ENCODE results near the gene LSM11.

DNA sequence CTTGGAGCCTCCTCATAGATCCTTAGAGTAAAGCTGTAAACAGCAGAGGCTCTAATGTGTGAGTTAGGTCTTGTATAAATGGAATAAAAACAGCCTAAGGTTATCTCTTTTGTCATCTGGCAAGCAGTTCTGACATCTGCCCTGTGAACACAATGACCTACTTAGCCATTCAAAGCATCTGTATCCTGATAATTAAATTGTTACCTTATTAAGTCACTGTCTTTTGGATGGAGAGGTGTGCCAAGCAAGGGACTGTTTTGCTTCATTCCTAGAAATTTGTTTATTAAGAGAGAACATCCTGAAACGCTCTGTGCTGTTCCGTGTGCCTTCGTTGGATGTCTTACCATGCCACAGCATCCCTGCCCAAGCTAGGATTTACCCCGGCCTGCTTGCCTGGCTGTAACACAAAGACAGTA is 1.5 kb downstream of the LSM11 start:
- TF ChIP-seq CTCF (IDR thresholded peaks at IDR 0.05): no peak
- TF ChIP-seq REST (IDR thresholded peaks at IDR 0.05; ENCODE audit: insufficient read depth in 1 of 2, low read depth in 2 of 2, low read length in 1 of 2): no peak
- TF ChIP-seq POLR2AphosphoS5 (IDR thresholded peaks at IDR 0.05; ENCODE audit: low read depth, low read length): no peak
- no peak for TF ChIP-seq TCF7L2 (IDR thresholded peaks at IDR 0.05; ENCODE audit: low read depth, low read length)
- no peak for TF ChIP-seq SIN3A (IDR thresholded peaks at IDR 0.05; ENCODE audit: borderline replicate concordance, insufficient read depth, low read depth, low read length)

Measured in Panc1 (cell line).